SK-N-SH (cell line): ENCODE results near the gene RBM12. TPM values are rescaled to one million over a fixed set of nuclear protein-coding genes. Genes with fewer than 3 reads are reported as not detected.

Experiments
- CTCF ChIA-PET: fragments of 300-600, 350-600 bp; formaldehyde crosslinking; extraction: SDS; loops from one replicate; lab custom pipeline; 2021; lab: Yijun Ruan, JAX
- POLR2A ChIA-PET: fragments of 350-600 bp; sonication (Branson Sonifier 250); formaldehyde crosslinking; extraction: SDS; loops from one replicate; lab custom pipeline; 2020; ENCODE audit warnings: antibody characterized with exemption, inconsistent platforms; lab: Yijun Ruan, JAX
- DNase-seq: peaks from one replicate; pipeline ENCODE4 v3.0.0; 2012
- H2AFZ ChIP-seq: fragments of 200-600 bp; sonication (generic); 2 replicates; pipeline ENCODE4 v1.8.1; 2016; ENCODE audit warnings: antibody characterized with exemption, mild to moderate bottlenecking, low read depth
- H3F3A ChIP-seq: fragments of 200-600 bp; sonication (generic); replicated peaks from 2 replicates; pipeline ENCODE3; 2016; ENCODE audit warnings: antibody characterized with exemption, mild to moderate bottlenecking; ENCODE audit not compliant: insufficient read depth
- H3K27ac ChIP-seq, 2 experiments: fragments of 200-500 bp in 1 of 2; fragments of 200-600 bp in 1 of 2; sonication (Bioruptor generic) in 1 of 2; sonication (generic), shearing (Covaris generic) in 1 of 2; 2 replicates each; pipeline versions ENCODE4 v1.5.1 to v1.6.1; 2014 to 2016; ENCODE audit warnings: low read depth in 2 of 2, inconsistent platforms in 1 of 2, low read length in 1 of 2, mild to moderate bottlenecking in 1 of 2, mixed read lengths in 1 of 2
- H3K27me3 ChIP-seq: fragments of 200-600 bp; sonication (generic), shearing (Covaris generic); 2 replicates; pipeline ENCODE4 v1.6.1; 2016; ENCODE audit warnings: mixed run types; ENCODE audit not compliant: insufficient read depth
- H3K36me3 ChIP-seq, 2 experiments: fragments of 200-500 bp in 1 of 2; fragments of 200-600 bp in 1 of 2; sonication (Bioruptor generic) in 1 of 2; sonication (generic) in 1 of 2; replicated peaks in 1 of 2; 2 replicates each; pipeline versions ENCODE3 to v1.5.1; 2014 to 2016; ENCODE audit warnings: low read length in 1 of 2, mild to moderate bottlenecking in 1 of 2; ENCODE audit not compliant: insufficient read depth in 2 of 2, control insufficient read depth in 1 of 2
- H3K4me1 ChIP-seq, 2 experiments: fragments of 200-500 bp in 1 of 2; fragments of 200-600 bp in 1 of 2; sonication (Bioruptor generic) in 1 of 2; sonication (generic), shearing (Covaris generic) in 1 of 2; 2 replicates each; pipeline versions ENCODE4 v1.5.1 to v1.6.1; 2014 to 2016; ENCODE audit warnings: low read depth in 1 of 2, low read length in 1 of 2, mixed run types in 1 of 2; ENCODE audit not compliant: insufficient read depth in 2 of 2, control insufficient read depth in 1 of 2
- H3K4me2 ChIP-seq: fragments of 200-600 bp; sonication (generic), shearing (Covaris generic); 2 replicates; pipeline ENCODE4 v1.6.1; 2017; ENCODE audit warnings: mixed run types
- H3K4me3 ChIP-seq, 2 experiments: fragments of 200-500 bp in 1 of 2; fragments of 200-600 bp in 1 of 2; sonication (Bioruptor generic) in 1 of 2; sonication (generic), shearing (Covaris generic) in 1 of 2; 2 replicates each; pipeline versions ENCODE4 v1.5.1 to v1.8.1; 2014 to 2016; ENCODE audit warnings: low read depth in 2 of 2, inconsistent platforms in 1 of 2, low read length in 1 of 2, mild to moderate bottlenecking in 1 of 2, mixed read lengths in 1 of 2, moderate library complexity in 1 of 2
- H3K79me2 ChIP-seq: fragments of 200-600 bp; sonication (generic); 2 replicates; pipeline ENCODE4 v1.8.1; 2017; ENCODE audit warnings: mild to moderate bottlenecking; ENCODE audit not compliant: insufficient read depth
- H3K9ac ChIP-seq: fragments of 200-600 bp; sonication (generic); 2 replicates; pipeline ENCODE4 v1.6.1; 2017; ENCODE audit warnings: mixed run types
- H3K9me2 ChIP-seq: fragments of 200-600 bp; sonication (generic); 2 replicates; pipeline ENCODE4 v1.6.1; 2017; ENCODE audit warnings: mixed run types
- H3K9me3 ChIP-seq: fragments of 200-600 bp; sonication (generic); 2 replicates; pipeline ENCODE4 v1.6.1; 2017; ENCODE audit warnings: mixed run types, mild to moderate bottlenecking, moderate library complexity
- H4K20me1 ChIP-seq: fragments of 200-600 bp; sonication (generic); 2 replicates; pipeline ENCODE4 v1.6.1; 2017; ENCODE audit warnings: mild to moderate bottlenecking, mixed run types; ENCODE audit not compliant: insufficient read depth
- EZH2phosphoT487 ChIP-seq: fragments of 200-600 bp; sonication (generic); IDR thresholded peaks from 2 replicates; pipeline ENCODE4 v1.6.1; 2017; ENCODE audit warnings: low read depth, mixed run types, mild to moderate bottlenecking, antibody characterized with exemption, moderate library complexity, borderline replicate concordance
- FOSL2 ChIP-seq: IDR thresholded peaks from 2 replicates; pipeline ENCODE4 v1.4.0; 2012; ENCODE audit warnings: low read depth, mild to moderate bottlenecking, moderate library complexity, borderline replicate concordance
- FOXM1 ChIP-seq: IDR thresholded peaks from 2 replicates; pipeline ENCODE4 v1.4.0; 2012; ENCODE audit warnings: low read depth, mild to moderate bottlenecking
- JUND ChIP-seq: IDR thresholded peaks from 2 replicates; pipeline ENCODE4 v1.4.0; 2012
- MEF2A ChIP-seq: IDR thresholded peaks from 2 replicates; pipeline ENCODE4 v1.4.0; 2012; ENCODE audit warnings: low read depth, borderline replicate concordance
- REST ChIP-seq: IDR thresholded peaks from 2 replicates; pipeline ENCODE4 v1.6.1; 2012; ENCODE audit warnings: mild to moderate bottlenecking, low read depth, low read length, moderate library complexity
- SMC3 ChIP-seq: IDR thresholded peaks from 2 replicates; pipeline ENCODE4 v1.6.1; 2012; ENCODE audit warnings: low read depth, low read length, improper control_type of control experiment
- ZBTB33 ChIP-seq: IDR thresholded peaks from 2 replicates; pipeline ENCODE4 v1.4.0; 2012; ENCODE audit warnings: low read depth, borderline replicate concordance
- WGBS: methylation state at CpG from one replicate; pipeline ENCODE4 v1.1.6; 2017; ENCODE audit warnings: low lambda C conversion rate; 5-methylcytosine and 5-hydroxymethylcytosine counted together
- polyA plus RNA-seq, 3 experiments: library from polyadenylated mRNA; depleted of rRNA; stranded (reverse); fragments of >200 nt; gene quantifications; 2 replicates each; pipeline ENCODE4 v1.2.3, GENCODE V29; 2012

The RBM12 gene
- polyA plus RNA-seq, 1 of the 3 experiments (the other 2 are of a cell fraction) = 41.9 TPM

DNA sequence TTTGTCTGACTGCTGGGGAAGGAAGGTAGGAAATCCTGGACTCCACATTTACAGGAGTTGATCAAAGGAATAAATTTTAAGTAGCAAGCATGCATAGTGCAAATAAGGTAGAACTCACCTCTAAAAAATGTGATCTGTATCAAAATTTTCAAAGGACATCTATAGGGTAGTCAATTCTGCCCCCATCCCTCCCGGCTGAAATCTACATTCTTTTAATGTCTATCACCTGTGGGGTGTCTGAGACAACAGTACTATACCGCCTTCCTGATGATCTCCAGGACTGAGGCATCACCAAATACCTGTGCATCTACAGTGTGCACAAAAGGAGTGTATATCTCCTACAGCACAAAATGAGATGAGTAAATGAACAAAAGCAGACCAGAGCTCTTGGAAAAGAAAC is 19.9 kb downstream of the RBM12 start (continued):
- no peak for TF ChIP-seq ZBTB33

DNA sequence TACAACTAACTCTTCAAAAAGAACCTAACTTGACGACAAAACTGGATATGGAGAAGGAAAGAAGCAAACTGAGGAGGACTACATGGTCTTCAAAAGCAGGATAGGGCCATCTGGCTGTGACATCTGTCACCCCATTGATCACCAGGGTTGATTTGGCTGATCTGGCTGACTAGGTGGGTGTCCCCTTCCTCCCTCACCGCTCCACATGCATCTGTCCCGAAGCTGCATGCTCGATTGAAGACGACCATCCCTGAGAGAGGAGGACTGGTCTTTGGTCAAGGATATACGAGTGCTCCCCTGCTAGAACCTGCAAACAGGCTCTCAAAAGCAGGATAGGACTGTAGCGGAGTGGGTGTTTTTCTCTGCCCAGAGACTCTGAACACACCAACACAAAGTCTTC is 21.7 kb downstream of the RBM12 start:
- Histone ChIP-seq H3K9ac (no peak overlapping the region), H3F3A (peaks cover 3% of the 10 kb centered on the region), H3K27me3 (no peaks in the 10 kb centered on the region), H4K20me1 (peaks cover 98% of the 10 kb centered on the region), H3K4me3 (no peak overlapping the region), H3K27ac (no peak overlapping the region), H3K4me1 (no peaks in the 10 kb centered on the region), H3K9me2 (no peaks in the 10 kb centered on the region), H2AFZ (no peak overlapping the region), H3K4me2 (no peak overlapping the region), H3K79me2 (peaks cover 100% of the 10 kb centered on the region), H3K36me3 (peaks cover 5 to 10% of the 10 kb centered on the region in 2 experiments), H3K9me3 (no peaks in the 10 kb centered on the region)
- ChIA-PET POLR2A (no interaction called here), CTCF (interaction anchor here (2.5 kb wide), 1 partner anchor 23 kb away, joined by 9 read pairs; no protein-coding TSS in a partner anchor)
- no peak for DNase-seq
- WGBS = 97% methylated on average over 7 of the region's 7 CpGs
- TF ChIP-seq ZBTB33 (no peak), MEF2A (no peak), SMC3 (no peak), JUND (no peak), EZH2phosphoT487 (no peak), REST (no peak), FOXM1 (no peak), FOSL2 (no peak)
